GM23338 (cell line): ENCODE measurements around the gene DUSP6.

Source experiments
- CREB1 ChIP-seq: fragments of 250-450 bp; sonication (Bioruptor Pico); IDR thresholded peaks from 2 replicates; pipeline ENCODE4 v1.5.0; 2020; ENCODE audit warnings: low read depth, mild to moderate bottlenecking, moderate library complexity
- EZH2 ChIP-seq: fragments of 200-600 bp; sonication (generic); IDR thresholded peaks from one replicate; pipeline ENCODE4 v1.8.0; 2017; ENCODE audit warnings: antibody characterized with exemption, mild to moderate bottlenecking, low read depth; ENCODE audit not compliant: unreplicated experiment
- POLR2AphosphoS5 ChIP-seq: IDR thresholded peaks from 2 replicates; pipeline ENCODE4 v1.6.1; 2016; ENCODE audit warnings: antibody characterized with exemption, low read depth
- STAT1 ChIP-seq: IDR thresholded peaks from one replicate; pipeline ENCODE4 v1.6.1; 2016; ENCODE audit warnings: antibody characterized with exemption; ENCODE audit not compliant: unreplicated experiment
- TF ChIP-seq, protein P1 (sequence below), 2 experiments: fragments of 200-600 bp in 1 of 2; sonication (generic) in 1 of 2; conservative IDR thresholded peaks; 2 replicates each; pipeline versions ENCODE4 v1.5.1 to v1.6.1; 2016 to 2017; ENCODE audit warnings: antibody characterized with exemption in 2 of 2, low read depth in 2 of 2, mild to moderate bottlenecking in 2 of 2, moderate library complexity in 1 of 2

DNA sequence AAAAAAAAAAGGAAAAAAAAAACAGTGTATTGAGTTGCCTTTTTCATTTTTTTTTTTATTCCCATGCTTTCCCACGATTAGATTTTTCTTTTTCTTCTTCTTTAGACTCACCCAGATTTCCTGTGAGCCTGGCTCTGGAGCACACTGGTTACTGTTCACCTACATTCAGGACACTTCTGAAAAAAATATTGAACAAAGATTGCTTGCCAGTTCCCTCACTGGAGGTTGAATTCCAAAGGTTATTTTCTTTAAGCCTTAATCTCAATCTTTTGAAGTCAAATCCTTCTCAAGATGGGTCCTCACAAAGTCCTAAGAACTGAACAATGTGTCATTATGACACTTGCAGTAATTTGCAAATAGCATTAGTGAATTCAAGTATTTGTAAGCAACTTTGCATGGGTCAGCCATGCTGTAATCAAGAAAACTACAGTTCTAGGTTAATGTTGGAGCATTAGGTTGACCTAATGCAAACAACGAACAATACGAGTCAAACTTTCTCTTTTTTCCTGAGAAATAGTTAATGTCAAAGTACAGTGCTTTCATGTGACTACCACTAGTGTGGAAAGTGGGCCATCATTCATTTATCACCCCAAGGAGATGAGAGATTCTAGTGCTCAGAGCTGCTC, 49.2 kb upstream of the DUSP6 start:
- no peak for TF ChIP-seq EZH2
- TF ChIP-seq, protein P1, sequence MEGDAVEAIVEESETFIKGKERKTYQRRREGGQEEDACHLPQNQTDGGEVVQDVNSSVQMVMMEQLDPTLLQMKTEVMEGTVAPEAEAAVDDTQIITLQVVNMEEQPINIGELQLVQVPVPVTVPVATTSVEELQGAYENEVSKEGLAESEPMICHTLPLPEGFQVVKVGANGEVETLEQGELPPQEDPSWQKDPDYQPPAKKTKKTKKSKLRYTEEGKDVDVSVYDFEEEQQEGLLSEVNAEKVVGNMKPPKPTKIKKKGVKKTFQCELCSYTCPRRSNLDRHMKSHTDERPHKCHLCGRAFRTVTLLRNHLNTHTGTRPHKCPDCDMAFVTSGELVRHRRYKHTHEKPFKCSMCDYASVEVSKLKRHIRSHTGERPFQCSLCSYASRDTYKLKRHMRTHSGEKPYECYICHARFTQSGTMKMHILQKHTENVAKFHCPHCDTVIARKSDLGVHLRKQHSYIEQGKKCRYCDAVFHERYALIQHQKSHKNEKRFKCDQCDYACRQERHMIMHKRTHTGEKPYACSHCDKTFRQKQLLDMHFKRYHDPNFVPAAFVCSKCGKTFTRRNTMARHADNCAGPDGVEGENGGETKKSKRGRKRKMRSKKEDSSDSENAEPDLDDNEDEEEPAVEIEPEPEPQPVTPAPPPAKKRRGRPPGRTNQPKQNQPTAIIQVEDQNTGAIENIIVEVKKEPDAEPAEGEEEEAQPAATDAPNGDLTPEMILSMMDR (conservative IDR thresholded peaks at IDR 0.05; ENCODE audit: low read depth in 2 of 2), result no peak
- TF ChIP-seq CREB1, result no peak
- TF ChIP-seq STAT1, result no peak
- no peak for TF ChIP-seq POLR2AphosphoS5
